GM12872 (cell line): ENCODE data around the gene INAFM1.

Experiments
- TF ChIP-seq, protein P1 (sequence below): IDR thresholded peaks from 3 replicates; pipeline ENCODE4 v1.5.1; 2011; ENCODE audit warnings: low read depth, mild to moderate bottlenecking, low read length, moderate library complexity; ENCODE audit not compliant: insufficient read depth

The INAFM1 gene

DNA sequence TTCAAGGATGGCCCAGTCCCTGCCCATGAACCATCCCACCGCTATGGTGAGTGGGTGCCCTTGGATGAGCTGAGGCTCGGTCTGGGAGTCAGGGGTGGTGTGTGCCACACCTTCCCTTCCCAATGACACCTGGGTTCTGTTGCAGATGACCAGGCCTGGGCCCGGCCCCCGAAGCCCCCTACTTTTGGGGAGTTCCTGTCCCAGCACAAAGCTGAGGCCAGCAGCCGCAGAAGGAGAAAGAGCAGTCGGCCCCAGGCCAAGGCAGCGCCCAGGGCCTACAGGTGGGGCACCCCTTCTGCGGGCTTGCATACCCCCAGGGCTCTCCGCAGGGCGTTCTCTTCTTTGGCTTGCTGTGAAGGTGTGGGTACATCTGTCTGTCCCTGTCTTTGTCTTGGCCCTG lies 4.3 kb upstream of the INAFM1 start:
- TF ChIP-seq, protein P1, sequence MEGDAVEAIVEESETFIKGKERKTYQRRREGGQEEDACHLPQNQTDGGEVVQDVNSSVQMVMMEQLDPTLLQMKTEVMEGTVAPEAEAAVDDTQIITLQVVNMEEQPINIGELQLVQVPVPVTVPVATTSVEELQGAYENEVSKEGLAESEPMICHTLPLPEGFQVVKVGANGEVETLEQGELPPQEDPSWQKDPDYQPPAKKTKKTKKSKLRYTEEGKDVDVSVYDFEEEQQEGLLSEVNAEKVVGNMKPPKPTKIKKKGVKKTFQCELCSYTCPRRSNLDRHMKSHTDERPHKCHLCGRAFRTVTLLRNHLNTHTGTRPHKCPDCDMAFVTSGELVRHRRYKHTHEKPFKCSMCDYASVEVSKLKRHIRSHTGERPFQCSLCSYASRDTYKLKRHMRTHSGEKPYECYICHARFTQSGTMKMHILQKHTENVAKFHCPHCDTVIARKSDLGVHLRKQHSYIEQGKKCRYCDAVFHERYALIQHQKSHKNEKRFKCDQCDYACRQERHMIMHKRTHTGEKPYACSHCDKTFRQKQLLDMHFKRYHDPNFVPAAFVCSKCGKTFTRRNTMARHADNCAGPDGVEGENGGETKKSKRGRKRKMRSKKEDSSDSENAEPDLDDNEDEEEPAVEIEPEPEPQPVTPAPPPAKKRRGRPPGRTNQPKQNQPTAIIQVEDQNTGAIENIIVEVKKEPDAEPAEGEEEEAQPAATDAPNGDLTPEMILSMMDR, result no peak

DNA sequence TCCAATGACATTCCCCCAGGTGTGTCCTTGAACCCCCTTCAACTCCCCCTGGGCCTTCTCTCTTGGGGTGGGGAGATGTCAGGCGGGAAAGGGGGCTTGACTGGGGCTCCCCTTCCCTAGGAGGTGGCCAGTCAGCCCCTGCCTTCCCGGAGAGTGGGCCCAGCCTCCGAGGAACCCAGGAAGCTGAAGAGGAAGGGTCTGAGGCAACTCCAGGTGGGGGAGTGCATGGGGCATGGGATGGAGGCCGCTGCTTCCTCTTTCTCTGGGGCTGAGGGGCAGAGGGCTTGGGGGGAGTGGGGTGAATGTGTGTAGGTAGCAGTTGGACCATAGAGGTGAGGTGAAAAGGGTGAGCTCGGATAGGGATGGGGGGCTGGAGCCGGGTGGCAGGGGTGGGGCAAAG lies 2.7 kb upstream of the INAFM1 start:
- TF ChIP-seq, protein P1, result no peak

DNA sequence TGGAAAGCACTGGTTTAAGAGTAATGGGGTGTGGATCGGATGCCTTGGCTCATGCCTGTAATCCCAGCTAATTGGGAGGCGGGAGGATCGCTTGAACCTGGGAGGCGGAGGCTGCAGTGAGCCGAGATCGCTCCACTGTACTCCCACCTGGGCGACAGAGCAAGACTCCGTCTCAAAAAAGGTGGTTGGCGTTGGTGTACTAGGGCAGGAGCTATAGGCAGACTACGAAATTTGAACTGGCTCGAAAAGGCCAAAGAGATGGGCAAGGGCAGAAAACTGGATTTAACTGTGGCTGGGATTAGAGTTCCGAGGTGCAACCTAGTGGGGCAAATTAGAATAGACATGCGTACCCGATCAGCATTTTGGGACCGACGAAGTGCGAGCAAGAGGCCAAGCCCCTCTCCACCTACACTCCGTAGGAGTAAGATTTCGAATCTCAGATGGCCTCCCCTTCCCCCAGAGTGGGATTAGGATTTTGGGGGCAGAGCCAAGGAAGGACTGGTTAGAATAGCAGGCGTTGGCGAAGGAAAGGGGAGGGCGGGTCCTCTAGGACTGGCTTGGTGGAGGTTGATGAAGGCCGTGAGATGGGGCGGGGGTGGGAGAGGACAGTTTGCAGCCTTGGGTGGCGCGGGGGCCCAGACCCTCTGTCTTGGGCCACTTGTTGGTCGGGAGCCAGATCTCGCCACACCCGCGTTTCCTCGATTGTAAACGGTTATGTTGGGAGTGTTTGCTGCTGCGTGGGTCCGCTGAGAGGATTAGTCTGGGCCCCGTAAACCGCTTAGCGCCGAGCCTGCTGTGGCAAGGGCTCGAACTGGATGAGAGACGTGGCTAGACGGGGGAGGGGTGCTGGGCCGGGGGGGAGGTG lies 2.0 kb upstream of the INAFM1 start:
- TF ChIP-seq, protein P1, result no peak

DNA sequence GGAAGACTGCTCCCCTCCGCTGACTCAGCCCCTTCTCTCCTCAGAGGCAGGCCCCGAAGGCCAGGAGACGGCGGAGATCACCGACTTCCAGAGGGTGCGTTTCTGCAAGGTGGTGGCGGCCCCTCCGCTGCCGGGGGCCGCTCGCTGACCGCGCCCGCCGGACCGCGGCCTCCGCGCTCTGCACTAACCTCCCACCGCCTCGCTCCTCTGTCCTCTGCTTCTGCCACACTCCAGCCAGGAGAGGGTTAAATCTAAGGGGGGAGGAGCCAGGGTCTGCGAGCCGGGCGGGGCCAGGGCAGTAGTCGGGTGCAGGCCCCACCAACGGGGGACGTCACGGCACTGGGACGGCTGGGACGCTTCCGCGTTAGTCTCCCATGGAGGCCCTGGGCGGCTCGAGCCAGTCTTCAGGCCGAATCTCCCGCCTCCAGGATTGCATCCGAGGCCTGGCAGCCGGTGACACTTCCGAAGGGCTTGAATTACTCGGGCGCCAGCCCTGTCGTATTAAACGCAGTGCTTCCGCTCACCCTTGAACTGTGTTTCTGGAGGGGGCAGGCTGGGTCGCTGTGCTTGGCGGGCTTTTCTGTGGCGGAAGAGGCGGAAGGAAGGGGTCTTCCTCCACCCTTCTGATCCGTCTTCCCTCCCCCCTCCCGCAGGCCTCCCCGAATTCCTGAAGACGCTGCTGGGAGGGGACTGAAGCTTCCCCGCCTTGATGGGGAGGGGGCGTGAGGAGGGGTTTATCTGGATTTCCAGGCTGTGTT lies 1.2 kb upstream of the INAFM1 start:
- TF ChIP-seq, protein P1, result no peak

DNA sequence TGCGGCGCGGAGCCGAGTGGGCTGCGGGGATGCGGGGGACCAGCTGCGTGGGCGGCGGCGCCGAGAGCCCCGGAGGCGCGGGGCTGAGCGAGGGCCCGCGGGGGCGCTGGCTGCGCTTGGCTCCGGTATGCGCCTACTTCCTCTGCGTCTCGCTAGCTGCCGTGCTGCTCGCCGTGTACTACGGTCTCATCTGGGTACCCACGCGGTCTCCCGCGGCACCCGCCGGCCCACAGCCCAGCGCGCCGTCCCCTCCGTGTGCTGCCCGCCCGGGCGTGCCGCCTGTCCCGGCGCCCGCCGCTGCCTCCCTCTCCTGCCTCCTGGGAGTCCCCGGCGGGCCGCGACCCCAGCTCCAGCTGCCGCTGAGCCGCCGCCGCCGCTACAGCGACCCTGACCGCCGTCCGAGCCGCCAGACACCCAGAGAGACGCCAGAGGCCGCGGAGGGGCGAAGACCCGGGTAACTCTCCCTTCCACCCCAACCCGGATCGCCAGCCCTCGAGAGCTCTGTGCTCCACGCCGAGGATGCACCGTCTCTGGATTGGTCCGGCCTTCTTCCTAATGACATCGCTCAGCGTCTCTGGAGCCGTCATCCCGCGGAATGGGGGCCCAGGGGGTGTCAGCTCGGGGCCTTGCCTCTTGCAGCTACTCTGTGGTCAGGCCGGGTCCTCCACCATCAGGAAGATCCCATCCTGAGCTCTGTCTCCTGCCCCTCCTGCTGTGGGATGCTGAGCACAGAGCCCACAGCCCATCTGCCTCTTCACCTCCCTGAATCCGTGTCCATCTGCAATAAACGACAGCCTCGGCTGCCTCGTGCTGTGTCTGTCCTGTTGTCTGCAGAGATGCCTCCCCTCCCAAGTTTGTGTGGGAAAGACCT lies 441 bp downstream of the INAFM1 start:
- TF ChIP-seq, protein P1, result no peak

DNA sequence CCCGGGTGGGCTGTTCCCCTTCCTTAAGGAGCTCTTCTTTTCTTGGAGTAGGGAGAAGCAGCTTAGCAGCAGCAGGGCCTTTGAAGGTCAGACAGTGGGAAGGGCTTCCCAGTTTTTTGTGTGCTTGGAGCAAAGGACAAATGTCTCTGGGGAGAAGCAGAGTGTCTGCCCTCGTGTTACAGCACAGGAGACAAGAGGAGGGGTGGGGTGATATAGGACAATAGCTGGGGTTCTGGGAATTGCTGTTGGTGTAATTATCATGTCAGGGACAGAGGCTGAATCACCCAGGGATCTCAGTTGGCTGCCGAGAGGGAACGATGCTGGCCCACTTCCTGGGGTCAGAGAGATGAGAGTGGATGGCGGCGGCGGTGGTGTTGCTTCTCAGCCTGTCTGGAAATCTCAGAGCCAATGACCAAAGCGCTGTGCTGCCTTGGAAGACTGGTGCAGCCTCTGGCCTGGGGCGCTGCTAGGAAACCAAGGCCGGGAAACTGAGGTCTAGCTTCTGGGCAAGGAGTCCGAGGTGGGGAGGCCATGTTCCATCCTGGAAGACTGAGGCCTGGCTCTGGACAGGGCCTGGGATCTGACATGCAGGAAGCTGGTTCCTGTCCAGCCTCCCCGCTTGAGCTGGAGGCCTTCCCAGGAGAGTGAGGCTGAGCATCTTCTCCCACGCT lies 1.2 kb downstream of the INAFM1 start:
- TF ChIP-seq, protein P1, result no peak
